Transverse colon (tissue), 4 donors: Measurements from ENCODE around the gene SMOC1.

Experiments
- POLR2A ChIP-seq: fragments of 450-650 bp; IDR thresholded peaks from one replicate; pipeline ENCODE4 v1.6.1; 2016; ENCODE audit warnings: antibody characterized with exemption, mild to moderate bottlenecking, moderate library complexity
- POLR2AphosphoS5 ChIP-seq, 3 donors: sonication (generic); formaldehyde crosslinking; IDR thresholded peaks; one replicate each; pipeline ENCODE4 v1.6.1; 2016; ENCODE audit warnings: antibody characterized with exemption in 3 of 3
- TF ChIP-seq, protein P1 (sequence below), 5 experiments: fragments of 200-600 bp in 3 of 5; fragments of 450-650 bp in 2 of 5; sonication (generic) in 3 of 5; IDR thresholded peaks; 1 replicate in 2 of 5; 2 replicates in 3 of 5; pipeline ENCODE4 v1.5.1; 2016 to 2017; ENCODE audit warnings: antibody characterized with exemption in 5 of 5, inconsistent platforms in 3 of 5, mild to moderate bottlenecking in 2 of 5, moderate library complexity in 1 of 5

DNA sequence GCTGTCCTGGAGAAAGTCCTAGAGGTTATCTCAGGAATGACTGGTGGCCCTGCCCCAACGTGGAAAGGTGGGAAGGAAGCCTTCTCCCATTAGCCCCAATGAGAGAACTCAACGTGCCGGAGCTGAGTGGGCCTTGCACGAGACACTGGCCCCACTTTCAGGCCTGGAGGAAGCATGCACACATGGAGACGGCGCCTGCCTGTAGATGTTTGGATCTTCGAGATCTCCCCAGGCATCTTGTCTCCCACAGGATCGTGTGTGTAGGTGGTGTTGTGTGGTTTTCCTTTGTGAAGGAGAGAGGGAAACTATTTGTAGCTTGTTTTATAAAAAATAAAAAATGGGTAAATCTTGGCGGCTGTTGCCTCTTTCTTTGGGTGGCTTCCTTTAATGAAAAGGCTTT is 152.8 kb downstream of the SMOC1 start:
- TF ChIP-seq, protein P1, sequence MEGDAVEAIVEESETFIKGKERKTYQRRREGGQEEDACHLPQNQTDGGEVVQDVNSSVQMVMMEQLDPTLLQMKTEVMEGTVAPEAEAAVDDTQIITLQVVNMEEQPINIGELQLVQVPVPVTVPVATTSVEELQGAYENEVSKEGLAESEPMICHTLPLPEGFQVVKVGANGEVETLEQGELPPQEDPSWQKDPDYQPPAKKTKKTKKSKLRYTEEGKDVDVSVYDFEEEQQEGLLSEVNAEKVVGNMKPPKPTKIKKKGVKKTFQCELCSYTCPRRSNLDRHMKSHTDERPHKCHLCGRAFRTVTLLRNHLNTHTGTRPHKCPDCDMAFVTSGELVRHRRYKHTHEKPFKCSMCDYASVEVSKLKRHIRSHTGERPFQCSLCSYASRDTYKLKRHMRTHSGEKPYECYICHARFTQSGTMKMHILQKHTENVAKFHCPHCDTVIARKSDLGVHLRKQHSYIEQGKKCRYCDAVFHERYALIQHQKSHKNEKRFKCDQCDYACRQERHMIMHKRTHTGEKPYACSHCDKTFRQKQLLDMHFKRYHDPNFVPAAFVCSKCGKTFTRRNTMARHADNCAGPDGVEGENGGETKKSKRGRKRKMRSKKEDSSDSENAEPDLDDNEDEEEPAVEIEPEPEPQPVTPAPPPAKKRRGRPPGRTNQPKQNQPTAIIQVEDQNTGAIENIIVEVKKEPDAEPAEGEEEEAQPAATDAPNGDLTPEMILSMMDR (IDR thresholded peaks at IDR 0.05): no peak
- TF ChIP-seq POLR2AphosphoS5 (IDR thresholded peaks at IDR 0.05): no peak
- TF ChIP-seq POLR2A: no peak
